Neural cell (in vitro differentiated cells): ENCODE measurements around the gene EXOC4. TPM values are rescaled to one million over a fixed set of nuclear protein-coding genes. Genes with fewer than 3 reads are reported as not detected.

Experiments
- H2AFZ ChIP-seq: fragments of 200-600, 300-800 bp; sonication (generic), shearing (Covaris generic); 2 replicates; pipeline ENCODE4 v1.6.0; 2014; ENCODE audit warnings: low read depth, mild to moderate bottlenecking, antibody characterized with exemption, low read length, moderate library complexity
- H3F3A ChIP-seq: fragments of 200-600 bp; shearing (Covaris generic); 2 replicates; pipeline ENCODE4 v1.6.1; 2016; ENCODE audit warnings: mild to moderate bottlenecking, moderate library complexity, mixed read lengths, antibody characterized with exemption, low read length; ENCODE audit not compliant: insufficient read depth, poor library complexity, severe bottlenecking
- H3K27ac ChIP-seq: fragments of 200-600, 300-800 bp; sonication (generic), shearing (Covaris generic); 2 replicates; pipeline ENCODE4 v1.5.1; 2014; ENCODE audit warnings: mild to moderate bottlenecking, low read length, moderate library complexity
- H3K27me3 ChIP-seq: fragments of 300-800, 200-600 bp; sonication (generic), shearing (Covaris generic); 2 replicates; pipeline ENCODE4 v1.6.0; 2014; ENCODE audit warnings: mild to moderate bottlenecking, low read depth, low read length, moderate library complexity; ENCODE audit not compliant: insufficient read depth
- H3K36me3 ChIP-seq: fragments of 300-800, 200-600 bp; sonication (generic), shearing (Covaris generic); 2 replicates; pipeline ENCODE4 v1.5.1; 2014; ENCODE audit warnings: mild to moderate bottlenecking, antibody characterized with exemption, low read length, moderate library complexity; ENCODE audit not compliant: insufficient read depth
- H3K4me2 ChIP-seq: fragments of 300-800, 200-600 bp; sonication (generic), shearing (Covaris generic); 2 replicates; pipeline ENCODE4 v1.6.0; 2014; ENCODE audit warnings: mild to moderate bottlenecking, low read length
- H3K4me3 ChIP-seq: fragments of 300-800, 200-600 bp; sonication (generic), shearing (Covaris generic); 2 replicates; pipeline ENCODE4 v1.5.1; 2014; ENCODE audit warnings: mild to moderate bottlenecking, low read length, moderate library complexity
- H3K79me2 ChIP-seq: fragments of 200-600 bp; shearing (Covaris generic); replicated peaks from 2 replicates; pipeline ENCODE4 v1.6.0; 2014; ENCODE audit warnings: mild to moderate bottlenecking, low read length, moderate library complexity; ENCODE audit not compliant: insufficient read depth
- H3K9ac ChIP-seq: fragments of 300-800, 200-600 bp; sonication (generic), shearing (Covaris generic); 2 replicates; pipeline ENCODE4 v1.6.1; 2016; ENCODE audit warnings: mild to moderate bottlenecking, low read length, mixed read lengths
- H3K9me2 ChIP-seq: fragments of 200-600 bp; shearing (Covaris generic); 2 replicates; pipeline ENCODE4 v1.6.1; 2016; ENCODE audit warnings: mild to moderate bottlenecking, low read length, mixed read lengths; ENCODE audit not compliant: insufficient read depth
- H3K9me3 ChIP-seq: fragments of 200-600, 300-800 bp; sonication (generic), shearing (Covaris generic); 2 replicates; pipeline ENCODE4 v1.6.1; 2016; ENCODE audit warnings: mild to moderate bottlenecking, mixed run types, low read length, moderate library complexity, mixed read lengths
- H4K20me1 ChIP-seq: fragments of 200-600 bp; shearing (Covaris generic); 2 replicates; pipeline ENCODE4 v1.6.1; 2016; ENCODE audit warnings: mild to moderate bottlenecking, mixed run types; ENCODE audit not compliant: insufficient read depth
- EP300 ChIP-seq: fragments of 450-650 bp; conservative IDR thresholded peaks from 2 replicates; pipeline ENCODE4 v1.6.1; 2014; ENCODE audit warnings: antibody characterized with exemption, mild to moderate bottlenecking, moderate library complexity; ENCODE audit not compliant: poor library complexity, severe bottlenecking
- EZH2 ChIP-seq: fragments of 200-600, 300-800 bp; shearing (Covaris generic), sonication (generic); IDR thresholded peaks from 2 replicates; pipeline ENCODE4 v1.6.1; 2014; ENCODE audit warnings: antibody characterized with exemption, low read length, borderline replicate concordance, mild to moderate bottlenecking; ENCODE audit not compliant: insufficient read depth, poor library complexity, severe bottlenecking
- MXI1 ChIP-seq: fragments of 450-650 bp; conservative IDR thresholded peaks from 2 replicates; pipeline ENCODE4 v1.6.1; 2014; ENCODE audit warnings: antibody characterized with exemption, mild to moderate bottlenecking; ENCODE audit not compliant: poor library complexity, severe bottlenecking
- POLR2AphosphoS5 ChIP-seq: IDR thresholded peaks from 2 replicates; pipeline ENCODE4 v1.6.1; 2012
- RAD21 ChIP-seq: fragments of 450-650 bp; conservative IDR thresholded peaks from 2 replicates; pipeline ENCODE4 v1.6.1; 2014; ENCODE audit warnings: antibody characterized with exemption, mild to moderate bottlenecking, moderate library complexity
- REST ChIP-seq: IDR thresholded peaks from 2 replicates; pipeline ENCODE4 v1.6.1; 2012; ENCODE audit warnings: borderline replicate concordance
- SMC3 ChIP-seq: fragments of 450-650 bp; conservative IDR thresholded peaks from 2 replicates; pipeline ENCODE4 v1.6.1; 2014; ENCODE audit warnings: antibody characterized with exemption, mild to moderate bottlenecking, moderate library complexity; ENCODE audit not compliant: poor library complexity
- TAF1 ChIP-seq: IDR thresholded peaks from 2 replicates; pipeline ENCODE4 v1.6.1; 2012; ENCODE audit warnings: low read depth
- polyA plus RNA-seq: library from polyadenylated mRNA; depleted of rRNA; stranded (reverse); fragments of >200 nt; gene quantifications from 2 replicates; pipeline ENCODE4 v1.2.3, GENCODE V29; 2014

Gene EXOC4
- polyA plus RNA-seq, 1 donor from 2014 or later = 36.5 TPM

DNA sequence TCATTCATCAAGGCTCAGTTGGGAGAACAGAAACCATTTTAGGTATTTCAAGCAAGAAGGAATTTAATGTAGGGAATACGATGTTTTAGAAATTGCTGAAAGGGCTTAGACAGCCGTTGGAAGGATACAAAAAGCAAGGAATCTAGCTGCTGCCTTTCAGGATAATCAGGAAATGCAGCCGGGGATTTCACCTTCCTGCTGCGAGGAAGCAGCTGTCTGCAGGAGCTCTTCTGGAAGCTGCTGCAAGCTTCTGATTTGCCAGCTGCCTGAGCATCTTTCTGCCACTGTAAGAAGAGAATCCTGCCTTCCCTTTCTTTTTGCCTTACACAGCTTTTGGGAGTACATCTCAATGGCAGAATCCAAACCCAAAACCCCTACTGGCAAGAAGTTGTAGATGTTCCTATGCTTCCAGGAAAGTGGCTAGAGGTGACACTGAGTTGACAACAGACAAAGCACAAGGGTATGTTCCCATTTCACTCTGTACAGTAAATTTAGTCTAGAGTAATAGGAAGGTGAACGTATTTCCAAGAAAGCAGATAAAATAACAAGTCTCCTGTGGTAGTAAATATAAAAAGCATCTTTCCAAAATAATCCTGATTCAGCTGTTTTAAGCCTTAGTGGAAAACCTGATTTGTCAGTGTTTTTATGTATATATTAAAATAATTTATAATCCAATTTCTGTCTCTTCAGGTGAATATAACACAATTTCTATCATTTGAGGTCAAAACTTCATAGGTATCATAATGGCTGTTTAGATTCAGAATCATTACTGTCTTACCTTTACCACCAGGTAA is 725.8 kb downstream of the EXOC4 start:
- H3K9ac ChIP-seq = peak overlapping the region; percentile 45
- no peak overlapping the region for H2AFZ ChIP-seq
- TF ChIP-seq REST (peak; percentile 66), RAD21 (no peak), EP300 (no peak), TAF1 (no peak), EZH2 (no peak), POLR2AphosphoS5 (no peak), MXI1 (no peak)
- H3K27me3 ChIP-seq = no peaks in the 10 kb centered on the region
- H3K4me3 ChIP-seq = peak overlapping the region; percentile 40
- no peaks in the 10 kb centered on the region for H3K9me3 ChIP-seq
- H3F3A ChIP-seq = no peaks in the 10 kb centered on the region
- no peaks in the 10 kb centered on the region for H3K79me2 ChIP-seq
- H3K4me2 ChIP-seq = no peak overlapping the region
- no peaks in the 10 kb centered on the region for H4K20me1 ChIP-seq
- H3K9me2 ChIP-seq = no peaks in the 10 kb centered on the region
- H3K27ac ChIP-seq = peak overlapping the region; percentile 47
- no peaks in the 10 kb centered on the region for H3K36me3 ChIP-seq

DNA sequence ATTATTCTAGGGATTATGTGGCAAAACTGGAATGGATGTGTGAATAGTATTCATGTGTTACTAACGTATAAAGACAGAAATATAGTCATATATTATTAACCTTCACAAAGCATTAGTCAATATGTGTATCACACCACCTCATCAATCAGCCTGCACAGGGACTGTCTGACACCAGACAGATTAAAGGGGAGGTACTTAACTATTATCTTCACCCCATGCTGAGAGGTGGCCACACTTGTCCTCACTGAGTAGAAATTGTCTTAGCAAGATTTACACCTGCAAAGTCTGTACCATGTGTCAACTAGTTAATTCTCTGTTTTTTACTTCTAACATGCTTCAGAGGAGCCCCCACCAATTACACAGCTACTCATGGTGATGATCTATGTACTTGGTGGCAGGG is 727.9 kb downstream of the EXOC4 start:
- no peak overlapping the region for H3K9ac ChIP-seq
- H3K27ac ChIP-seq = no peak overlapping the region
- no peak overlapping the region for H3K4me2 ChIP-seq
- H3K27me3 ChIP-seq = no peaks in the 10 kb centered on the region
- H3F3A ChIP-seq = no peaks in the 10 kb centered on the region
- no peaks in the 10 kb centered on the region for H3K79me2 ChIP-seq
- H3K9me3 ChIP-seq = no peaks in the 10 kb centered on the region
- H3K9me2 ChIP-seq = no peaks in the 10 kb centered on the region
- no peaks in the 10 kb centered on the region for H4K20me1 ChIP-seq
- no peaks in the 10 kb centered on the region for H3K36me3 ChIP-seq
- H3K4me3 ChIP-seq = no peak overlapping the region
- TF ChIP-seq RAD21 (no peak), EP300 (no peak), SMC3 (no peak), EZH2 (no peak), REST (no peak), POLR2AphosphoS5 (no peak)
- no peak overlapping the region for H2AFZ ChIP-seq
